Hypothalamus (tissue), 51 donors: ENCODE results near the gene OXCT1.
"Not testable (repeated sequence)": the region's sequence is repeated elsewhere in the genome, so short reads cannot be mapped to it uniquely, and the experiment has no call there.

Source experiments
- DNase-seq, 51 donors: peaks; one replicate each; lab custom pipeline; 2025; lab: John Stamatoyannopoulos, UW

The OXCT1 gene

DNA sequence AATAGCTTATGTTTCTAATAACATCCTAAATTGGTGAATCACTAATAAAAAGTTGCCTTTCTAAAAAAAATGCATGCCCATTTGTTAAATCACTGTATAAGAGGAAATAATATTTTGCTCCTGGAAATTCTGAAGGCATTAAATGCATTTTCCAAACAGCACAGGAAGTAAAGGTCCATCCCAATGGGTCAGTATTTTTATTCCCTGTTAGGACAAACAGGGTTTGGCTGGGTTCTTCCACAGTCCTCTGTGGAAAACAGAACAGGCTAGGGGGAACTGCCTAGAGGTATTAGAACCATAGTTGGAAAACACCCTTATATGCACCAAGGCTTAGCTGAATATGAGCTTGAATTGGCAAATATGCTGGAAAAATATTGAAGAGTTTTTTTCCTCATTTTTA lies 85.2 kb downstream of the OXCT1 start:
- no peak for DNase-seq

- DNase-seq = no peak
Observed at GRCh38 chr5:41778410-41778809, 91.8 kb downstream of the OXCT1 start.

GRCh38 chr5:41776435-41776834 lies 93.8 kb downstream of the OXCT1 start:
- DNase-seq = no peak

GRCh38 chr5:41773799-41774198 lies 96.4 kb downstream of the OXCT1 start:
- DNase-seq = no peak

DNA sequence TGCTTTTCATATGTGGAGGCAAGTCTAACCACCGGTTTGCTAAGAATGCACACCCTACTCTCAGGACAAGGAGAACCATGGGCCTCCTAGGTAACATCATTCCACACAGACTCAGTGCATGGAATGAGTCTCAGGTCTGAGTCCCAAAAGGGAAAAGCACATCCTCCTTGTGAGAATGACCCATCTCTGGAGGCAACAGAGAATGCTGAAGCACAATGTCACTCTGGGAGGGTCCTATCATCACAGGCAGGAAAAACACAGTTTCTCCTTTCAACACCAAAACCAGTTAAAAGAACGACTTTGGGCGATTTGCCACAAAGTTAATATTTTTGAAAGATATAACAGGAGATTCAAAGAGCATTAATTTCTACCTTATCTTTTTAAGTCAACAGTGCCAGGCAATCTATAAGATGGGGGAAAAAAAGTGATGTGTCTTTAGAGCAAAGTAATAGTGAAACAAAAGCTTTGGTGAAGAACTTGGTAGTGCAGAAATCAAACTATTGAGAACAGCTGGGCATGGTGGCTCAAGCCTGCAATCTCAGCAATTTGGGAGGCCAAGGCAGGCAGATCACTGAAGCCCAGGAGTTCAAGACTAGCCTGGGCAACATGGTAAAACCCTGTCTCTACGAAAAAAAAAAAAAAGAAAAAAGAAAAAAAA lies 97.3 kb downstream of the OXCT1 start:
- no peak for DNase-seq

DNA sequence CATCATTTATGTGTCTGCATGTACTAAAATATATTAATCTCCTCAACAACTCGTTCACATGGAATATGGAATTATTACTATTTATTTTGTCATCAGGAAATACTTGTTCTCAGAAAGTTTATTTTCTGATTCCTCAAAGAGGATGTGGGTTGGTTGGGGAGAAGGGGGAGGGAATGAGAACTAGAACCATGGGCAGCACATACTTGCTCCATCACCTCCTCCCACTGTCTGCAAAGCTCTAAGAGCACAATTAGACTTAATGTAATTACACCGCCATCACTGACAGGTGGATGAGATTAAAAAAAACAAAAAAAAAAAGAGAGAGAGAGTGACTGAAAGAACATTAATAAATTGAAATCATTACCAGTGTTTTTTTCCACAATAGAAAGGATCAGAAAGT lies 98.2 kb downstream of the OXCT1 start:
- DNase-seq = no peak

DNA sequence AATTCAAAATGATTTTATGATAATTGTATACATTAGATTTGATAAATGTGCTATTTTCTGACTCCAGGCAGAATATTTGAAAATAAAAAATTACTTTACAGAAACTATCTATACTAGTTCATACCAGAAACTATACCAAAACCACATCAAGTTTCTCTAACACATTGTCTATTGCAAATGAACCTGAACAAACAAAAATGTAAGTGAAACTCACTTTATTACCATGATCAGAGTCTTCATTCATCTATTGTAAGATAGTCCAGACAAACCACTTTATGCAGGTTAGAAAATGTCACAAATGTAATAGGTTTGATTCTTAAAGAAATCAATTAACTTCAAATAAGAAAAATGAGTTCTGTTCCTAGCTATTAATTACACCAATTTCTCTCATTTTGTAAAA lies 99.4 kb downstream of the OXCT1 start:
- DNase-seq = no peak

DNA sequence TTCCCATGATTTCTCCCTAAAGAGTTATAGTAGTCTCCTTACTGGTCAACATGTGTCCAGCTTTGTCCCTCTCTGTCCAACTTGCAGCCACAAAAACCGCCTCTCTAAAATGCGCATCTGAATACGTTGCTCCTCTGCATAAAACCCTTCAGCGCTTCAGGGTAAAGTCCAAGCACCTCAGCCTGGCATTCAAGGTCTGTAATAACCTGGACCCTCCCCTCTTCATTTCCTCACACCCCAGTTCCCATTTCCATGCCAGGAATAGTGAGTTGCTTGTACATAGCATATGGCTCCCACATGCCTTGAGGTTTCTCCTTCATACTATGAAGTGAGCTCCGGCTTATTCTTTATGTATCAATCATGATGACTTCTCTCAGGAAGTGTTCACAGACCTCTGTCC lies 101.5 kb downstream of the OXCT1 start:
- no peak for DNase-seq

DNA sequence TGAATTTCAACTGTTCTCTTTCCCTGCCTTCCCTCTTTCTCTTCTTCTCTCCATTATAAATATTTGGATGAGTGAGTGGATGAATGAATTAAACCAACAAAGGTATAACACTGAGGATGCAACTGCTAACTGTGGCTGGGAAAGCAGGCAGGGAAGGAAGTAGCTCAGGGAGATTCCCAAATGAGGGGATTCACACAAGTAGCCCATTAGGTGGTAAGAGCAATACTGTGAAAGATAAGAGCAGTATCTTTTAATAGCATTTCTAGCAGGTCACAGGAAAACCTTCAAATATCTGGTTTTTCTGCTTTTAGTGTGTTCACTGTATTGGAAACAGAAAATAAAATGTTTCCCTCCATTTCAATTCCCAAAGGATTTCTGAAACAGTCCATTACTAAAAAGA lies 105.6 kb downstream of the OXCT1 start:
- no peak for DNase-seq

- peak in 1 of 51 donors; percentile 4 for DNase-seq
Observed at GRCh38 chr5:41763574-41763973, 106.7 kb downstream of the OXCT1 start.

- DNase-seq = no peak
Observed at GRCh38 chr5:41763081-41763480, 107.1 kb downstream of the OXCT1 start.

GRCh38 chr5:41762426-41762825 lies 107.8 kb downstream of the OXCT1 start:
- DNase-seq = no peak

GRCh38 chr5:41761663-41762062 lies 108.6 kb downstream of the OXCT1 start:
- DNase-seq = no peak

GRCh38 chr5:41755705-41756104 lies 114.5 kb downstream of the OXCT1 start:
- DNase-seq = no peak

- DNase-seq = no peak
Observed at GRCh38 chr5:41754857-41755256, 115.4 kb downstream of the OXCT1 start.

- no peak for DNase-seq
Observed at GRCh38 chr5:41751867-41752266, 118.4 kb downstream of the OXCT1 start.

GRCh38 chr5:41748631-41749030 lies 121.6 kb downstream of the OXCT1 start:
- no peak for DNase-seq

- DNase-seq = no peak
Observed at GRCh38 chr5:41747708-41748107, 122.5 kb downstream of the OXCT1 start.

- DNase-seq = no peak
Observed at GRCh38 chr5:41747301-41747700, 122.9 kb downstream of the OXCT1 start.

DNA sequence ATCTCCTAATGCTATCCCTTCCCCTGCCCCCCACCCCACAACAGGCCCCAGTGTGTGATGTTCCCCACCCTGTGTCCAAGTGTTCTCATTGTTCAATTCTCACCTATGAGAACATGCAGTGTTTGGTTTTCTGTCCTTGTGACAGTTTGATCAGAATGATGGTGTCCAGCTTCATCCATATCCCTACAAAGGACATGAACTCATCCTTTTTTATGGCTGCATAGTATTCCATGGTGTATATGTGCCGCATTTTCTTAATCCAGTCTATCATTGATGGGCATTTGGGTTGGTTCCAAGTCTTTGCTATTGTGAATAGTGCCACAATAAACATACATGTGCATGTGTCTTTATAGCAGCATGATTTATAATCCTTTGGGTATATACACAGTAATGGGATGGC lies 127.6 kb downstream of the OXCT1 start:
- not testable (repeated sequence) for DNase-seq

GRCh38 chr5:41738710-41739354 lies 131.4 kb downstream of the OXCT1 start:
- DNase-seq = no peak

- no peak for DNase-seq
Observed at GRCh38 chr5:41736641-41737040, 133.6 kb downstream of the OXCT1 start.

- DNase-seq = no peak
Observed at GRCh38 chr5:41735213-41735612, 135.0 kb downstream of the OXCT1 start.
